Motor neuron (in vitro differentiated cells): ENCODE data around the gene CDK16. TPM values are rescaled to one million over a fixed set of nuclear protein-coding genes. Genes with fewer than 3 reads are reported as not detected.
A peak's percentile ranks its signal among the peaks of the same experiment; 100 is the strongest.

Source experiments
- ATAC-seq, 8 experiments: fragments of 200-7000 bp; cut with Tn5 transposase; replicated peaks in 6 of 8; 2 replicates each; pipeline ENCODE4 v1.8.0; 2021; ENCODE audit warnings: mild to moderate bottlenecking in 8 of 8, moderate library complexity in 8 of 8
- H3K27ac ChIP-seq, 2 donors: fragments of 250-450 bp; sonication (Bioruptor Pico); 2 replicates each; pipeline ENCODE4 v1.9.0; 2021; ENCODE audit warnings: antibody characterized with exemption in 2 of 2, mild to moderate bottlenecking in 2 of 2, moderate library complexity in 1 of 2
- H3K4me1 ChIP-seq, 2 donors: fragments of 250-450 bp; sonication (Bioruptor Pico); replicated peaks in 1 of 2; 2 replicates each; pipeline ENCODE4 v1.6.1; 2021; ENCODE audit warnings: antibody characterized with exemption in 2 of 2, mild to moderate bottlenecking in 2 of 2, moderate library complexity in 1 of 2
- H3K4me3 ChIP-seq, 5 donors: fragments of 250-450 bp; sonication (Bioruptor Pico); 2 replicates each; pipeline ENCODE4 v1.9.0; 2021; ENCODE audit warnings: antibody characterized with exemption in 5 of 5, mild to moderate bottlenecking in 5 of 5, moderate library complexity in 4 of 5
- WGBS, 10 experiments: fragments of 450-650 bp; shearing (Covaris generic); methylation state at CpG; one replicate each; pipeline ENCODE4 v1.0.0; 2022; 5-methylcytosine and 5-hydroxymethylcytosine counted together
- in situ Hi-C, 9 experiments: fragments of 400-800 bp; cut with MboI; loops; one replicate each; pipeline ENCODE4 v1.15.0; 2021; ENCODE audit warnings: low sequenced_read_pairs in 9 of 9, low pct_unique_long_range_greater_than_20kb in 2 of 9; ENCODE audit not compliant: unreplicated experiment in 9 of 9
- total RNA-seq, 8 experiments: library from RNA; unstranded; fragments of 300-600 nt; gene quantifications; 2 replicates each; pipeline versions ENCODE4 v1.2.3 to v1.2.4, GENCODE V29; 2022

The CDK16 gene
- total RNA-seq, 8 experiments from 2014 or later, result 58.1 to 113 (median 81.7) TPM

DNA sequence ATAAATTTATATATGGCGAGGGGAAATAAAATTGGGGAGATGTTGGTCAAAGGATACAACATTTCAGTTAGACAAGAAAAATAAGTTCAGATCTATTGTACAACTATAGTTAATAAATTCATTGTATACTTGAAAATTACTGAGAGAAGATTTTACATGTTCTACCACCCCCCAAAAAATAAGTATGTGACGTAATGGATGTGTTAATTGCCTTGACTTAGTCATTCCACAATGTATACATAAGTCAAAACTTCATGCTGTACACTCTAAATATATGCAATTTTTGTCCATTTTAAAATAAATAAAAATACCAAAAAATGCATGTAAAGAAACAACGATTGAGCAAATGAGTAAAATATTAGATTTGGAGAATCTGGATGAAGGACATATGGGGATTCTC, 16.1 kb downstream of the CDK16 start:
- H3K4me3 ChIP-seq, result peak overlapping the region; percentile 82 to 94 (median 89)

DNA sequence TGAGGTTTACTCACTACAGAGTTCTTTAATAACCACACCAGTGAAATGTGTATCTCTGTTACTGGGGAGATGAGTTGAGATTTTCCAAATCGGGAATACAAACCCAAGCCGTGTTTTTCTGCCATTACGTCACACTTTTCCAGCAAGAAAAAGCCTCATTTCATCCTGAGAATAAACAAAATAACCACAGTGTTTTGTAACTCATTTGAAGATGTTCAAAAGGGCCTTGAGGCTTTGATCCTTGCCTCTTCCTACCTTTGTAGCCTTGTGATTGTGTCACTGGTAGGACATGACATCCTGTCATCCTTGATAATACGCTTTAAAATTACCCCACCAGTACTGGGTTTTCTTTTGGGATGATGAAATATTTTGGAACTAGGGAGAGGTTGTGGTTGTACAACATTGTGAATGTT, 17.2 kb downstream of the CDK16 start:
- Histone ChIP-seq H3K4me3 (peak overlapping the region in 1 of 5 donors; percentile 13), H3K4me1 (peaks cover 8 to 23% of the 10 kb centered on the region in 2 donors), H3K27ac (no peak overlapping the region)
- no peak for ATAC-seq
- WGBS, 10 experiments, result 89% methylated on average over 4 of the region's 4 CpGs; no CpG with 5 or more reads in 9 of the 10 experiments
- in situ Hi-C loops, result loop anchor here in 1 of 9 experiments (25.0 kb wide), 1 partner anchor 127 kb away; the partner anchor contains the start of gene ZNF157

More for the DNA sequence above, 16.1 kb downstream of the CDK16 start:
- in situ Hi-C loops, result loop anchor here in 1 of 9 experiments (25.0 kb wide), 1 partner anchor 128 kb away; the partner anchor contains the start of gene ZNF157
- 7 to 76% (median 28%) methylated on average over 2 to 3 of the region's 3 CpGs; no CpG with 5 or more reads in 4 of the 10 experiments for WGBS, 10 experiments
- Histone ChIP-seq H3K27ac (no peak overlapping the region), H3K4me1 (peaks cover 8 to 23% of the 10 kb centered on the region in 2 donors)
- ATAC-seq, result no peak

DNA sequence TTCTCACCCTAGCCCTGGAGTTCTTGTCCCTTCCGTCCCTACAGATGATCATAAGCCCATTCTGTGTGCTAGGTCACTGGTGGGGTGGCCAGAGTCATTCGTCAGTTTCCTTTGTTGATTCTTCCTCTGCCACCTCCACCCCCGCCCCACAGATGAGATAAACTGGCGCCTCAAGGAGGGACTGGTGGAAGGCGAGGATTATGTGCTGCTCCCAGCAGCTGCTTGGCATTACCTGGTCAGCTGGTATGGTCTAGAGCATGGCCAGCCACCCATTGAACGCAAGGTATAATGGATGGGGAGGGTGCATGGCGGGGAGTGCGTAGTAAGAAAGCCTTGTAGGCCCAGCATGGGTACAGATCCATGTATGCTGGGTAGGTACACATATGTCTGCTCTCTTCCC, 20.7 kb downstream of the CDK16 start:
- peak in 2 of 8 experiments; percentile 7 to 19 for ATAC-seq
- in situ Hi-C loops, result loop anchor here in 1 of 9 experiments (25.0 kb wide), 1 partner anchor 123 kb away; the partner anchor contains the start of gene ZNF157
- Histone ChIP-seq H3K4me3 (no peak overlapping the region), H3K4me1 (peaks cover 0 to 15% of the 10 kb centered on the region in 2 donors), H3K27ac (no peak overlapping the region)
- WGBS, 10 experiments, result 40 to 100% (median 94%) methylated on average over 1 to 5 of the region's 8 CpGs; no CpG with 5 or more reads in 7 of the 10 experiments

DNA sequence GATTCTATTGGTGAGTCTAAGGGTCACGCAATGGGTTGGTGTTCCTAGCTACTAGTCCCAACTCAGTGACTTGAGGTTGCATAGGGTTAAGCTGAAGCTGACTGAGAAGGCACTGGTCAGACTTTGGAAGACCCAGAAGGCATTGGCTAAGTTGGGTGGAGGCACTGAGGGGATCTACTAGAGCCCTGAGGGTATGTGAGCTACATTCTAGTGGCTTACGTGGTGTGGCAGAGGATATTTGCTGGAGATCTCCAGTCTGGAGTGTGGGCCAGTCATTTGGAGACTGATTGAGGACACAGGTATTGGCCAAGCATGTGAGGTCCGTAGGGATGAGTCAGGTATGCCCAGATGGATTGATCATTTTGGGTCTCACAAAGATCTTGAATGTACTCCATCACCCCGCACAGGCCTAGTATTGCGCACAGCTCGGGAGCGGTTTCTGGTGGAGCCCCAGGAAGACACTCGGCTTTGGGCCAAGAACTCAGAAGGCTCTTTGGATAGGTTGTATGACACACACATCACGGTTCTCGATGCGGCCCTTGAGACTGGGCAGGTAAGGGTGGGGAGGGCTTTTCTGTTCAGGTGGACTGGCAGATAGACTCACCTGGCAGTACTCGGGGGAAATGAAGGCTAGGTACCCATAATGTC, 21.5 kb downstream of the CDK16 start:
- Histone ChIP-seq H3K4me3 (no peak overlapping the region), H3K27ac (no peak overlapping the region), H3K4me1 (peaks cover 0 to 14% of the 10 kb centered on the region in 2 donors)
- ATAC-seq, result no peak
- 72 to 100% (median 80%) methylated on average over 1 to 6 of the region's 12 CpGs; no CpG with 5 or more reads in 7 of the 10 experiments for WGBS, 10 experiments
- in situ Hi-C loops, result loop anchor here in 1 of 9 experiments (25.0 kb wide), 1 partner anchor 122 kb away; the partner anchor contains the start of gene ZNF157

DNA sequence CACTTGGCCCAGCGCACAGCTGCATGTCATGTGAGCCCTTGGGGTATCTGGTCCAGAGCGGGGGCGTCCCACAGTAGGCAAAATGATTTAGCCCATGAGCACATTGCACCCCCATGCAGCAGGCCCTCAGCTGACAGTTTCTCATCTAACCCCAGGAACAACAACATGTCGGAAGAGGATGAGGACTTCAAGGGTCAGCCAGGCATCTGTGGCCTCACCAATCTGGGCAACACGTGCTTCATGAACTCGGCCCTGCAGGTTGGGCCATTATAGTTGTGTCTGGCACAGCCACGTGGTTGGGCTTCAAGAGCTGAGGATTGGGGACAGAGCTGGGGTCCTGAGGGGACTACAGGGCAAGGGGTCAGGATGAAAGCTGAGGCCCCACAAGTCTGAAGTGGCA, 22.1 kb downstream of the CDK16 start:
- Histone ChIP-seq H3K27ac (no peak overlapping the region), H3K4me3 (no peak overlapping the region), H3K4me1 (peaks cover 0 to 8% of the 10 kb centered on the region in 2 donors)
- WGBS, 10 experiments, result 60 to 100% (median 97%) methylated on average over 1 to 5 of the region's 7 CpGs; no CpG with 5 or more reads in 7 of the 10 experiments
- no peak for ATAC-seq
- in situ Hi-C loops, result loop anchor here in 1 of 9 experiments (25.0 kb wide), 1 partner anchor 122 kb away; the partner anchor contains the start of gene ZNF157

DNA sequence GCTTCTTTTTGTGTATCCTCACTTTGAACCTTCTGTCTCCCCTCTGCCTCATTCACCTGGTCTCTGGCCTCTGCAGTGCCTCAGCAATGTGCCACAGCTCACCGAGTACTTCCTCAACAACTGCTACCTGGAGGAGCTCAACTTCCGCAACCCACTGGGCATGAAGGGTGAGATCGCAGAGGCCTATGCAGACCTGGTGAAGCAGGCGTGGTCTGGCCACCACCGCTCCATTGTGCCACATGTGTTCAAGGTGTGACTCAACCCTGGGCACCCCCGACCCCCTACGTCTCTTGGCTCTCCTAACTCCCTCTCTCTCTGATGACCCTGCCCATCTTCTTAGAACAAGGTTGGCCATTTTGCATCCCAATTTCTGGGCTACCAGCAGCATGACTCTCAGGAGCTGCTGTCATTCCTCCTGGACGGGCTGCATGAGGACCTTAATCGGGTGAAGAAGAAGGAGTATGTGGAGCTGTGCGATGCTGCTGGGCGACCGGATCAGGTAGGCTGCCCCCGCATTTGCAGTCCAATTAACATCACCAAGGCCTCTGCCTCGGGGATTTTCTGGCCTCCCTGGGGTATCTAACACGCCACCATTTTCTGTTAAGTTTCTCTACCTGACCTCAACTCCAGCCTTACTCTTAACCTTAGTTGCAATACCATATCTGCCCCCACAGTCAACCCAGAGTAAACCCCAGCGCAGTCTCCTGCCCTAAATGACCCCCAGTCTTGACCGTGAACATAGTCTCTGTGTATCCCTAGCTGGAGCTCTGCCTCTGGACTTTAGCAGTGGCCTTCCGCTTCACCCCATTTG, 22.9 kb downstream of the CDK16 start:
- Histone ChIP-seq H3K4me3 (no peak overlapping the region), H3K27ac (no peak overlapping the region), H3K4me1 (peaks cover 0 to 4% of the 10 kb centered on the region in 2 donors)
- 58 to 100% (median 97%) methylated on average over 2 to 10 of the region's 18 CpGs; no CpG with 5 or more reads in 6 of the 10 experiments for WGBS, 10 experiments
- ATAC-seq, result no peak
- in situ Hi-C loops, result loop anchor here in 1 of 9 experiments (25.0 kb wide), 1 partner anchor 121 kb away; the partner anchor contains the start of gene ZNF157

DNA sequence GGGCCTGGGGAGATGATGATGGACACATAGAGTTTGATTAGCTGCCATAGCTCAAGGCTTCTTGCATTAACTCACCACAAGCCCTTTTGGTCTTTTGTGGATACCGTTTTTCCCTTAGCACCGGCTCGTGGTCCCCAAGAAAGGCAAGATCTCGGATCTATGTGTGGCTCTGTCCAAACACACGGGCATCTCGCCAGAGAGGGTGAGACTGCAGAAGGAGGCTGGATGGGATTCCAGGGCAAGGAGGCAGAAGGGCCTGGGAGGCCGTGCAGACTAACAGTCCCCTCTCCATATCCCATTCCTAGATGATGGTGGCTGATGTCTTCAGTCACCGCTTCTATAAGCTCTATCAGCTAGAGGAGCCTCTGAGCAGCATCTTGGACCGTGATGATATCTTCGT, 23.8 kb downstream of the CDK16 start:
- no peak overlapping the region for H3K27ac ChIP-seq
- H3K4me1 ChIP-seq, result no peaks in the 10 kb centered on the region
- no peak overlapping the region for H3K4me3 ChIP-seq
- no peak for ATAC-seq
- in situ Hi-C loops, result loop anchor here in 1 of 9 experiments (25.0 kb wide), 1 partner anchor 120 kb away; the partner anchor contains the start of gene ZNF157
- 70 to 100% (median 93%) methylated on average over 2 to 10 of the region's 10 CpGs; no CpG with 5 or more reads in 7 of the 10 experiments for WGBS, 10 experiments

DNA sequence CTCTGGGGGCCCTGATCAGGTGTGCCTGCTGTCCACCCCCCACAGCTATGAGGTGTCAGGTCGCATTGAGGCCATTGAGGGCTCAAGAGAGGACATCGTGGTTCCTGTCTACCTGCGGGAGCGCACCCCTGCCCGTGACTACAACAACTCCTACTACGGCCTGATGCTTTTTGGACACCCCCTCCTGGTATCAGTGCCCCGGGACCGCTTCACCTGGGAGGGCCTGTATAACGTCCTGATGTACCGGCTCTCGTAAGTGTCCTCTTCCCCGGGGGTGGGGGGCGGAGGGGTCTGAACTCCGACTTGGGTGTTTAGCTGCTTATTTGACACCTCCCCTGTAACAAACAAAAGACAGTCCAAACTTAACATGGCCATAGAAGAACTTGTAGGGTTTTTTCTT, 24.9 kb downstream of the CDK16 start:
- no CpG with 5 or more reads among the region's 14 CpGs for WGBS, 10 experiments

DNA sequence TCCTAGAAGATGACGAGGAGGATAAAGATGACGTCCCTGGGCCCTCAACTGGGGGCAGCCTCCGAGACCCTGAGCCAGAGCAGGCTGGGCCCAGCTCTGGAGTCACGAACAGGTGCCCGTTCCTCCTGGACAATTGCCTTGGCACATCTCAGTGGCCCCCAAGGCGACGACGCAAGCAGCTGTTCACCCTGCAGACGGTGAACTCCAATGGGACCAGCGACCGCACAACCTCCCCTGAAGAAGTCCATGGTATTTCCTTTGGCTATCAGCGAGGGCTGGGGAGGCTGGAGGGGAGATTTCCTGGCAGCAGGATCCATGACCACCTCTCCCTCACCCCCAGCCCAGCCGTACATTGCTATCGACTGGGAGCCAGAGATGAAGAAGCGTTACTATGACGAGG, 26.2 kb downstream of the CDK16 start:
- no peak for ATAC-seq
- in situ Hi-C loops, result loop anchor here in 1 of 9 experiments (25.0 kb wide), 1 partner anchor 118 kb away; the partner anchor contains the start of gene ZNF157
- no peaks in the 10 kb centered on the region for H3K4me1 ChIP-seq
- 80 to 100% methylated on average over 2 of the region's 16 CpGs; no CpG with 5 or more reads in 8 of the 10 experiments for WGBS, 10 experiments
- H3K27ac ChIP-seq, result no peak overlapping the region
- no peak overlapping the region for H3K4me3 ChIP-seq

More for the DNA sequence above, 24.9 kb downstream of the CDK16 start:
- Histone ChIP-seq H3K4me1 (no peaks in the 10 kb centered on the region), H3K27ac (no peak overlapping the region), H3K4me3 (no peak overlapping the region)
- in situ Hi-C loops, result loop anchor here in 1 of 9 experiments (25.0 kb wide), 1 partner anchor 119 kb away; the partner anchor contains the start of gene ZNF157
- ATAC-seq, result no peak

DNA sequence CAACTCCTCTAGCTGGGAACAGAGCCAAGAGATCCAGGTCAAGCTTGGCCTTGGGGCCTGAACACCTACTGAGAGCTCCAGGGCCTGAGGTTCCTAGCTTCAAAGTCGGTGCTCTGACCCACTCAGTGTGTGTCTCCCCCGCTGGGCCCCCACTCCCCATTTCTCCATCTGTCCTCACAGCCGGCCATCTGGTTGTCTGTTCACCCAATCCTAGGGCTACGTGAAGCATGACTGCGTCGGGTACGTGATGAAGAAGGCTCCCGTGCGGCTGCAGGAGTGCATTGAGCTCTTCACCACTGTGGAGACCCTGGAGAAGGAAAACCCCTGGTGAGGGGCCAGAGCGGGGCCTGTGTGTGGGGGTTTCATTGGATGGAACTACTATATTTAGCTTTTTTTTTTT, 26.7 kb downstream of the CDK16 start:
- Histone ChIP-seq H3K4me3 (no peak overlapping the region), H3K27ac (no peak overlapping the region), H3K4me1 (no peaks in the 10 kb centered on the region)
- WGBS, 10 experiments, result 86 to 95% methylated on average over 3 to 5 of the region's 10 CpGs; no CpG with 5 or more reads in 8 of the 10 experiments
- in situ Hi-C loops, result loop anchor here in 1 of 9 experiments (25.0 kb wide), 1 partner anchor 117 kb away; the partner anchor contains the start of gene ZNF157
- ATAC-seq, result no peak

DNA sequence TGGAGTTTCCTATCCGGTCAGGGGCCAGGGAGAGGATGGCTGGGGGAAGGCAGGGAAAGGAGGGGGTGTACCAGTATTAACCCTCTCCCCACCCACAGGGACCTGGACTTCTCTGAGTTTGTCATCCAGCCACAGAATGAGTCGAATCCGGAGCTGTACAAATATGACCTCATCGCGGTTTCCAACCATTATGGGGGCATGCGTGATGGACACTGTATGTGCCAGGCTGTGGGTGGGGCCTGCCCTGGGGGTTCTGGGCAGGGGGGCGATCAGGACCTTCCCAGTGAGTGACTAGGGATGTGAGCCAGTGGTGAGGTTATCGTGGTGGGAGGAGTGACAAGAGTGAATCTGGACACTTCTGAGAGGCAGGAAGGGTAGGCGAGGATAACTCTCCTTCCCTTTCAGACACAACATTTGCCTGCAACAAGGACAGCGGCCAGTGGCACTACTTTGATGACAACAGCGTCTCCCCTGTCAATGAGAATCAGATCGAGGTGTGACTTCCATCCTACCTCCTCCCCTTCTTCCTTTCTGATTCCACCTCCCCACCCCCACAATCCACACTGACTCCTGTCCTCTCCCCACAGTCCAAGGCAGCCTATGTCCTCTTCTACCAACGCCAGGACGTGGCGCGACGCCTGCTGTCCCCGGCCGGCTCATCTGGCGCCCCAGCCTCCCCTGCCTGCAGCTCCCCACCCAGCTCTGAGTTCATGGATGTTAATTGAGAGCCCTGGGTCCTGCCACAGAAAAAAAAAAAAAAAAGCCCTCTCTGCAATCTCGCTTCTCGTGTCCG, 28.9 kb downstream of the CDK16 start:
- no CpG with 5 or more reads among the region's 23 CpGs for WGBS, 10 experiments
- ATAC-seq, result peak in 6 of 8 experiments; percentile 28 to 47 (median 34)

DNA sequence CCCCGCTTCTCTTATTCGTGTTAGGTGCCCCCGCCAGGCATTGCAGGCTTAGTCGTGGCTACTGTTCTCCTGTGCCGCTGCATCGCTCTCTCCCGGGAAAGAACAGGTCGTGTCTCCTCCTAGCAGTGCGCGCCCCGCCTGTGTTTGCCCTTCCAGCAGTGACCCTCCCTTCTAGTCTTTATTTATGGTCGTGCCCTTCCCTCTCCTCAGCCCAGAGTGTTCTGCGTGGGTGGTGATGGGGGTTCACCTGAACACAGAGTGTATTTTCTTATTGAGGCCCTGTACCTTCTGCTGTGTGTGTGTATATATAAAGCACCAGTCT, 29.5 kb downstream of the CDK16 start:
- Histone ChIP-seq H3K4me3 (no peak overlapping the region), H3K27ac (no peak overlapping the region), H3K4me1 (no peaks in the 10 kb centered on the region)
- in situ Hi-C loops, result loop anchor here in 1 of 9 experiments (25.0 kb wide), 1 partner anchor 114 kb away; the partner anchor contains the start of gene ZNF157
- 100% methylated on average over 1 of the region's 13 CpGs; no CpG with 5 or more reads in 9 of the 10 experiments for WGBS, 10 experiments
- peak in 6 of 8 experiments; percentile 16 to 51 (median 42) for ATAC-seq

More for the DNA sequence above, 28.9 kb downstream of the CDK16 start:
- H3K4me1 ChIP-seq, result no peaks in the 10 kb centered on the region
- no peak overlapping the region for H3K27ac ChIP-seq
- in situ Hi-C loops, result loop anchor here in 1 of 9 experiments (25.0 kb wide), 1 partner anchor 115 kb away; the partner anchor contains the start of gene ZNF157
- no peak overlapping the region for H3K4me3 ChIP-seq
